Fibroblast of upper back skin (primary cell): ENCODE data around the gene WSCD1.
A peak's percentile ranks its signal among the peaks of the same experiment; 100 is the strongest.

Experiments
- DNase-seq: peaks from one replicate; pipeline ENCODE4 v3.0.0-alpha.2; 2013

Gene WSCD1

GRCh38 chr17:6162216-6162615, 92.0 kb downstream of the WSCD1 start:
- DNase-seq, result no peak

GRCh38 chr17:6162892-6163291, 92.7 kb downstream of the WSCD1 start:
- no peak for DNase-seq

GRCh38 chr17:6163612-6164333, 93.6 kb downstream of the WSCD1 start:
- peak; percentile 36 for DNase-seq

- DNase-seq, result no peak
Observed at GRCh38 chr17:6164996-6165395, 94.8 kb downstream of the WSCD1 start.

DNA sequence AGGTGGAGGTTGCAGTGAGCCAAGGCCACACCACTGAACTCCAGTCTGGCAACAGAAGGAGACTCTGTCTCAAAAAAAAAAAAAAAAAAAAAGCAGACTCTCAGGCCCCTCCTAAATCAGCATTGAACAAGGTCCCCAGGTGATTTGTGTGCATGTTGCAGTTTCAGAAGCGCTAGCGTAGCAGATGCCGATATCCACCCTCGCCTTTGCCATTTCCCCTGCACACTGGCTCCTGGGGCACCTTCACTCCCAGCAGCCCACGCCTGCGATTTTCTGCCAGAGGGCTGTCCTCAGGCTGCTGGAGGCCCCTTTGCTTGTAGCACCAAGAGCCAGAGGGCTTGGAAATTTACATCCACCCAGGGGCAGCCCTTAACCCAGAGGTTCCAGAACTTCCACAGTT, 95.6 kb downstream of the WSCD1 start:
- DNase-seq, result no peak

- no peak for DNase-seq
Observed at GRCh38 chr17:6166492-6167179, 96.5 kb downstream of the WSCD1 start.

DNA sequence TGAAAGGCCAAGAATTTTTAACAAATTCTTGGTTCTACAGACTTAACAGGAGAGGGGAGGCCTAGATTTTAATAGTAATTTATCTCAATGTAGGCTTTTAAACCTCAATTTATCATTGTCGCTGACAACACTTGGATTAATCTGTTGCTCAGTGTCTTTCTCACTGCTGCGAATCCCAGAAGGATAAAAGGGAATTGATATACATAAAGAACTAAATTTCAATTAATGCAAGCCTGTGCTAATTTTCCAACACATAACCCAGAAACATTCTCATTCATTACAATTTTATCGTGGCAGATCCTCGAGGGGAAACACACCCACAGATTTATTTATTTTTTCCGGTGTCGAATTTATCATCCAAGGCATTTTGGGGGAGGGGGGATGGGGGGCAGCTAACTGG, 98.1 kb downstream of the WSCD1 start:
- no peak for DNase-seq

GRCh38 chr17:6170349-6170748, 100.2 kb downstream of the WSCD1 start:
- no peak for DNase-seq

GRCh38 chr17:6172642-6173330, 102.6 kb downstream of the WSCD1 start:
- DNase-seq, result no peak

- no peak for DNase-seq
Observed at GRCh38 chr17:6173653-6174052, 103.5 kb downstream of the WSCD1 start.
